Measurements from ENCODE around the gene CD200.

DNA sequence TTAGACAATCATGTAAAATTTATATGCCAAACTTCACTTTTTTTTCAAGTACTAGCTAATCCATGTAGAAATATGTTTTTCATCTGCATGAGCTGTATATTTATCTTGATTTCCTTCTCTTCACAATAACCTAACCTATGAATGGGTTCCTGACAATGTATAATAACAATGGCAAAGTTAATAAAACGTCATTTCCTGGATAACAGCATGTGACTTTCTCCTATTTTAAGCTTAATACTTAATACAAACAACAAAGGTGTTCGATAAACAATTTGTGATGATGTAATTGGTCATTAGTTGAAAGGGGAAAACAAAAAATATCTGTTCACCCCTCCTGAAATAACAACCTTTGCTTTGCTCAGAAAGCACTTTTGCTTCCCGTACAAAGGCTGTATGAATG, 20.4 kb downstream of the CD200 start:
- TF ChIP-seq SP1 (IDR thresholded peaks at IDR 0.05) (no peak), ELF4 (IDR thresholded peaks at IDR 0.05) (no peak), FOXA1 (IDR thresholded peaks at IDR 0.05) (no peak), ZNF384 (IDR thresholded peaks at IDR 0.05) (no peak), SUZ12 (IDR thresholded peaks at IDR 0.05) (no peak), BHLHE40 (IDR thresholded peaks at IDR 0.05; ENCODE audit: borderline replicate concordance) (no peak), NFRKB (IDR thresholded peaks at IDR 0.05) (no peak), TARDBP (IDR thresholded peaks at IDR 0.05) (no peak), FOXK2 (IDR thresholded peaks at IDR 0.05) (no peak), FOXM1 (IDR thresholded peaks at IDR 0.05; ENCODE audit: borderline replicate concordance) (no peak), PKNOX1 (IDR thresholded peaks at IDR 0.05) (no peak), LEF1 (IDR thresholded peaks at IDR 0.05; ENCODE audit: borderline replicate concordance) (no peak), HDGF (IDR thresholded peaks at IDR 0.05; ENCODE audit: borderline replicate concordance) (no peak), ARNT (IDR thresholded peaks at IDR 0.05) (no peak)

Data from HEK293T (cell line).